SKM-1 treated with dmso at 0.1 percent for 144 hours (cell line): ENCODE measurements around the gene RNF182.
"Not testable (repeated sequence)": the region's sequence is repeated elsewhere in the genome, so short reads cannot be mapped to it uniquely, and the experiment has no call there.

ENCODE experiments used
- DNase-seq: peaks from one replicate; lab custom pipeline; 2025; ENCODE audit not compliant: unreplicated experiment; lab: John Stamatoyannopoulos, UW

Gene RNF182

GRCh38 chr6:13953061-13953705 is 28.4 kb downstream of the RNF182 start:
- no peak for DNase-seq

- no peak for DNase-seq
Measured at GRCh38 chr6:13965582-13966127, 40.9 kb downstream of the RNF182 start.

- no peak for DNase-seq
Measured at GRCh38 chr6:13971303-13971702, 46.6 kb downstream of the RNF182 start.

- not testable (repeated sequence) for DNase-seq
Measured at GRCh38 chr6:13972602-13973001, 47.9 kb downstream of the RNF182 start.

GRCh38 chr6:13973422-13973821 is 48.7 kb downstream of the RNF182 start:
- not testable (repeated sequence) for DNase-seq

GRCh38 chr6:13978102-13978640 is 53.4 kb downstream of the RNF182 start:
- no peak for DNase-seq

- no peak for DNase-seq
Measured at GRCh38 chr6:13978787-13979186, 54.0 kb downstream of the RNF182 start.

- no peak for DNase-seq
Measured at GRCh38 chr6:13979284-13980171, 54.8 kb downstream of the RNF182 start.

GRCh38 chr6:13980534-13980933 is 55.8 kb downstream of the RNF182 start:
- DNase-seq: no peak

- DNase-seq: peak; percentile 37
Measured at GRCh38 chr6:13985663-13986325, 61.0 kb downstream of the RNF182 start.

GRCh38 chr6:13986700-13987399 is 62.1 kb downstream of the RNF182 start:
- no peak for DNase-seq

GRCh38 chr6:13987400-13987865 is 62.7 kb downstream of the RNF182 start:
- no peak for DNase-seq

- no peak for DNase-seq
Measured at GRCh38 chr6:13988049-13988738, 63.4 kb downstream of the RNF182 start.

GRCh38 chr6:13988908-13989307 is 64.2 kb downstream of the RNF182 start:
- no peak for DNase-seq

GRCh38 chr6:13989496-13990144 is 64.9 kb downstream of the RNF182 start:
- DNase-seq: no peak

GRCh38 chr6:13990796-13991195 is 66.0 kb downstream of the RNF182 start:
- no peak for DNase-seq

- DNase-seq: no peak
Measured at GRCh38 chr6:13991393-13991792, 66.6 kb downstream of the RNF182 start.

- DNase-seq: no peak
Measured at GRCh38 chr6:13992417-13993055, 67.8 kb downstream of the RNF182 start.

GRCh38 chr6:13993416-13993815 is 68.7 kb downstream of the RNF182 start:
- DNase-seq: no peak
